RWPE1 (cell line): Measurements from ENCODE around the gene SH3RF3.

ENCODE experiments used
- CTCF ChIA-PET: fragments of 350-600 bp; sonication (Branson Sonifier 250); formaldehyde crosslinking; extraction: SDS; loops from one replicate; lab custom pipeline; 2021; lab: Yijun Ruan, JAX
- POLR2A ChIA-PET: fragments of 400-600 bp; formaldehyde crosslinking; extraction: SDS; loops from one replicate; lab custom pipeline; 2020; ENCODE audit warnings: antibody characterized with exemption; ENCODE audit not compliant: low non-redundant PET; lab: Yijun Ruan, JAX
- DNase-seq: peaks from one replicate; pipeline ENCODE4 v3.0.0; 2012; ENCODE audit warnings: low spot score
- H3K27ac ChIP-seq: fragments of 450-650 bp; 2 replicates; pipeline ENCODE4 v1.5.1; 2017
- CTCF ChIP-seq: fragments of 450-650 bp; conservative IDR thresholded peaks from 2 replicates; pipeline ENCODE4 v1.5.1; 2017; ENCODE audit warnings: low read depth, mild to moderate bottlenecking

The SH3RF3 gene

GRCh38 chr2:109084341-109084740 lies 44.7 kb upstream of the SH3RF3 start:
- no peak for TF ChIP-seq CTCF
- no peak for DNase-seq
- CTCF ChIA-PET: interaction anchor here (0.6 kb wide), 1 partner anchor 163 kb away, joined by 5 read pairs; no protein-coding TSS in a partner anchor
- POLR2A ChIA-PET: no interaction called here
- H3K27ac ChIP-seq: no peak overlapping the region

GRCh38 chr2:109085912-109086742 lies 42.9 kb upstream of the SH3RF3 start:
- ChIA-PET POLR2A (no interaction called here), CTCF (no interaction called here)
- H3K27ac ChIP-seq: no peak overlapping the region
- DNase-seq: no peak
- no peak for TF ChIP-seq CTCF

GRCh38 chr2:109086743-109087020 lies 42.3 kb upstream of the SH3RF3 start:
- H3K27ac ChIP-seq: no peak overlapping the region
- no peak for DNase-seq
- TF ChIP-seq CTCF: no peak
- ChIA-PET CTCF (no interaction called here), POLR2A (no interaction called here)

- no peak for DNase-seq
- POLR2A ChIA-PET: no interaction called here
- TF ChIP-seq CTCF: no peak
- no peak overlapping the region for H3K27ac ChIP-seq
- CTCF ChIA-PET: no interaction called here
Observed at GRCh38 chr2:109087055-109087663, 41.8 kb upstream of the SH3RF3 start.

- TF ChIP-seq CTCF: no peak
- CTCF ChIA-PET: no interaction called here
- DNase-seq: no peak
- POLR2A ChIA-PET: no interaction called here
- H3K27ac ChIP-seq: no peak overlapping the region
Observed at GRCh38 chr2:109089602-109090300, 39.3 kb upstream of the SH3RF3 start.

GRCh38 chr2:109091526-109091925 lies 37.5 kb upstream of the SH3RF3 start:
- ChIA-PET CTCF (no interaction called here), POLR2A (no interaction called here)
- no peak for DNase-seq
- H3K27ac ChIP-seq: no peak overlapping the region
- TF ChIP-seq CTCF: no peak
